IMR-90 (cell line): ENCODE results near the gene TRIM26. TPM values are rescaled to one million over a fixed set of nuclear protein-coding genes. Genes with fewer than 3 reads are reported as not detected.

Source experiments
- ATAC-seq: fragments of 200-7000 bp; cut with Tn5 transposase; 2 replicates; pipeline ENCODE4 v1.9.1; 2020; ENCODE audit warnings: low read depth, mild to moderate bottlenecking, moderate library complexity
- BruUV-seq: library from RNA; stranded (reverse); fragments of 400-500 nt; replicated peaks from 2 replicates; lab custom pipeline; 2021; lab: Mats Ljungman, UMichigan
- CTCF ChIA-PET: fragments of 300-600 bp; formaldehyde crosslinking; extraction: SDS; loops from one replicate; lab custom pipeline; 2021; ENCODE audit warnings: antibody characterized with exemption; lab: Yijun Ruan, JAX
- POLR2A ChIA-PET: fragments of 300-600 bp; sonication (Branson Sonifier 250); formaldehyde crosslinking; loops from one replicate; lab custom pipeline; 2022; ENCODE audit warnings: antibody characterized with exemption; ENCODE audit not compliant: unreplicated experiment; lab: Charles Lee
- DNase-seq: peaks from one replicate; pipeline ENCODE4 v3.0.0; 2013
- H2AFZ ChIP-seq: replicated peaks from 2 replicates; pipeline ENCODE3; 2013; ENCODE audit warnings: low read length, mild to moderate bottlenecking; ENCODE audit not compliant: poor library complexity
- H2AK5ac ChIP-seq: 2 replicates; pipeline ENCODE4 v1.6.1; 2013; ENCODE audit warnings: low read depth, low read length, inconsistent platforms
- H2AK9ac ChIP-seq: replicated peaks from 2 replicates; pipeline ENCODE3; 2013; ENCODE audit warnings: mild to moderate bottlenecking, low read depth, low read length, moderate library complexity; ENCODE audit not compliant: poor library complexity
- H2BK120ac ChIP-seq: 2 replicates; pipeline ENCODE4 v1.6.1; 2013; ENCODE audit warnings: low read depth, low read length, inconsistent platforms
- H2BK15ac ChIP-seq: 3 replicates; pipeline ENCODE4 v1.6.1; 2013; ENCODE audit warnings: low read depth, low read length, inconsistent platforms
- H2BK20ac ChIP-seq: 2 replicates; pipeline ENCODE4 v1.6.1; 2013; ENCODE audit warnings: low read depth, mild to moderate bottlenecking, inconsistent platforms, low read length, moderate library complexity
- H2BK5ac ChIP-seq: 2 replicates; pipeline ENCODE4 v1.6.1; 2013; ENCODE audit warnings: mild to moderate bottlenecking, low read depth, low read length, inconsistent platforms; ENCODE audit not compliant: poor library complexity, severe bottlenecking
- H3K14ac ChIP-seq: replicated peaks from 2 replicates; pipeline ENCODE4 v1.6.1; 2013; ENCODE audit warnings: low read depth, low read length, inconsistent platforms
- H3K18ac ChIP-seq: 2 replicates; pipeline ENCODE4 v1.6.1; 2013; ENCODE audit warnings: low read depth, low read length, control low read depth
- H3K23ac ChIP-seq: 2 replicates; pipeline ENCODE4 v1.6.1; 2013; ENCODE audit warnings: low read depth, low read length, inconsistent platforms
- H3K27ac ChIP-seq: 2 replicates; pipeline ENCODE4 v1.5.1; 2013; ENCODE audit warnings: mild to moderate bottlenecking, control low read depth, low read length; ENCODE audit not compliant: insufficient read depth
- H3K27me3 ChIP-seq: 2 replicates; pipeline ENCODE4 v1.6.1; 2013; ENCODE audit warnings: low read length; ENCODE audit not compliant: control insufficient read depth, insufficient read depth
- H3K36me3 ChIP-seq: 2 replicates; pipeline ENCODE4 v1.6.1; 2013; ENCODE audit warnings: low read length, mixed read lengths; ENCODE audit not compliant: control insufficient read depth, insufficient read depth
- H3K4ac ChIP-seq: 2 replicates; pipeline ENCODE4 v1.6.1; 2013; ENCODE audit warnings: low read depth, low read length, inconsistent platforms
- H3K4me1 ChIP-seq: 2 replicates; pipeline ENCODE4 v1.6.1; 2013; ENCODE audit warnings: low read length, mixed read lengths; ENCODE audit not compliant: control insufficient read depth, insufficient read depth
- H3K4me2 ChIP-seq: 2 replicates; pipeline ENCODE4 v1.6.1; 2013; ENCODE audit warnings: low read depth, mild to moderate bottlenecking, control low read depth, low read length, moderate library complexity
- H3K4me3 ChIP-seq: 2 replicates; pipeline ENCODE4 v1.5.1; 2013; ENCODE audit warnings: low read depth, mild to moderate bottlenecking, control low read depth, low read length, moderate library complexity; ENCODE audit not compliant: insufficient read depth
- H3K56ac ChIP-seq: 2 replicates; pipeline ENCODE4 v1.6.1; 2013; ENCODE audit warnings: low read length, inconsistent platforms; ENCODE audit not compliant: insufficient read depth; ENCODE audit errors: extremely low read depth
- H3K79me1 ChIP-seq, 2 experiments: 2 replicates each; pipeline ENCODE4 v1.6.1; 2013; ENCODE audit warnings: low read length in 2 of 2, inconsistent platforms in 1 of 2, low read depth in 1 of 2
- H3K9ac ChIP-seq: 2 replicates; pipeline ENCODE4 v1.6.1; 2013; ENCODE audit warnings: low read depth, low read length, control low read depth
- H3K9me1 ChIP-seq: 2 replicates; pipeline ENCODE4 v1.6.1; 2013; ENCODE audit warnings: low read length, inconsistent platforms; ENCODE audit not compliant: insufficient read depth
- H3K9me3 ChIP-seq: 2 replicates; pipeline ENCODE4 v1.6.1; 2013; ENCODE audit warnings: low read length; ENCODE audit not compliant: control insufficient read depth, insufficient read depth
- H4K20me1 ChIP-seq: 2 replicates; pipeline ENCODE4 v1.6.1; 2013; ENCODE audit warnings: low read length, inconsistent platforms; ENCODE audit not compliant: insufficient read depth
- H4K5ac ChIP-seq: 2 replicates; pipeline ENCODE4 v1.6.1; 2013; ENCODE audit warnings: mild to moderate bottlenecking, low read depth, low read length, control low read depth
- H4K8ac ChIP-seq, 2 experiments: 2 replicates each; pipeline ENCODE4 v1.6.1; 2013; ENCODE audit warnings: low read depth in 2 of 2, low read length in 2 of 2, control low read depth in 1 of 2, inconsistent platforms in 1 of 2
- H4K91ac ChIP-seq: 2 replicates; pipeline ENCODE4 v1.6.1; 2013; ENCODE audit warnings: low read depth, low read length, inconsistent platforms; ENCODE audit not compliant: insufficient read depth
- BHLHE40 ChIP-seq: fragments of 150-350 bp; IDR thresholded peaks from 2 replicates; pipeline ENCODE4 v1.6.1; 2016; ENCODE audit warnings: mild to moderate bottlenecking, low read depth, low read length
- CEBPB ChIP-seq: IDR thresholded peaks from 2 replicates; pipeline ENCODE4 v1.6.1; 2012; ENCODE audit warnings: low read depth, low read length, improper control_type of control experiment
- CHD1 ChIP-seq: IDR thresholded peaks from 2 replicates; pipeline ENCODE4 v1.6.1; 2012; ENCODE audit warnings: low read depth, low read length, improper control_type of control experiment
- CTCF ChIP-seq: conservative IDR thresholded peaks from 2 replicates; pipeline ENCODE4 v1.5.1; 2012; ENCODE audit warnings: mild to moderate bottlenecking, low read depth, low read length, improper control_type of control experiment
- ELK1 ChIP-seq: fragments of 150-350 bp; IDR thresholded peaks from 2 replicates; pipeline ENCODE4 v1.6.1; 2016; ENCODE audit warnings: low read depth, mild to moderate bottlenecking, low read length, moderate library complexity, borderline replicate concordance
- FOS ChIP-seq: fragments of 150-350 bp; IDR thresholded peaks from 2 replicates; pipeline ENCODE4 v1.6.1; 2016; ENCODE audit warnings: low read depth, low read length
- MAFK ChIP-seq: IDR thresholded peaks from 2 replicates; pipeline ENCODE4 v1.6.1; 2012; ENCODE audit warnings: low read depth, low read length, improper control_type of control experiment
- MAZ ChIP-seq: IDR thresholded peaks from 2 replicates; pipeline ENCODE4 v1.6.1; 2012; ENCODE audit warnings: low read depth, mild to moderate bottlenecking, low read length, improper control_type of control experiment, moderate library complexity, borderline replicate concordance
- MXI1 ChIP-seq: IDR thresholded peaks from 2 replicates; pipeline ENCODE4 v1.6.1; 2012; ENCODE audit warnings: low read depth, mild to moderate bottlenecking, low read length, moderate library complexity, borderline replicate concordance
- NFE2L2 ChIP-seq: fragments of 150-350 bp; IDR thresholded peaks from 2 replicates; pipeline ENCODE4 v1.6.1; 2016; ENCODE audit warnings: low read depth, mild to moderate bottlenecking, low read length
- POLR2A ChIP-seq: IDR thresholded peaks from 2 replicates; pipeline ENCODE4 v1.6.1; 2012; ENCODE audit warnings: mild to moderate bottlenecking, low read depth, low read length
- RAD21 ChIP-seq: IDR thresholded peaks from 2 replicates; pipeline ENCODE4 v1.6.1; 2012; ENCODE audit warnings: low read length, improper control_type of control experiment
- RCOR1 ChIP-seq: IDR thresholded peaks from 2 replicates; pipeline ENCODE4 v1.6.1; 2012; ENCODE audit warnings: mild to moderate bottlenecking, low read length, improper control_type of control experiment; ENCODE audit not compliant: insufficient replicate concordance
- RFX5 ChIP-seq: IDR thresholded peaks from 2 replicates; pipeline ENCODE4 v1.8.0; 2012; ENCODE audit warnings: low read depth, mild to moderate bottlenecking, low read length, moderate library complexity
- SMC3 ChIP-seq: fragments of 150-350 bp; IDR thresholded peaks from 2 replicates; pipeline ENCODE4 v1.6.1; 2016; ENCODE audit warnings: low read depth, mild to moderate bottlenecking, antibody characterized with exemption, low read length, moderate library complexity
- WGBS, 2 experiments: methylation state at CpG; one replicate each; pipeline versions ENCODE4 v1.1.5 to v1.1.7; 2013; ENCODE audit warnings: missing lambda C conversion rate in 2 of 2; ENCODE audit not compliant: insufficient read length in 1 of 2; ENCODE audit errors: extremely low coverage in 2 of 2; 5-methylcytosine and 5-hydroxymethylcytosine counted together
- dilution Hi-C: fragments of 300-500 bp; cut with HindIII; formaldehyde crosslinking; loops from one replicate; pipeline ENCODE4 v1.14.3; 2018; ENCODE audit warnings: low sequenced_read_pairs; ENCODE audit not compliant: unreplicated experiment
- in situ Hi-C: fragments of 300-500 bp; cut with MboI; formaldehyde crosslinking; loops from 3 replicates; pipeline ENCODE4 v1.14.3; 2019; ENCODE audit warnings: low sequenced_read_pairs, inconsistent platforms, mixed read lengths
- intact Hi-C: fragments of 100-400 bp; cut with micrococcal nuclease; formaldehyde crosslinking; loops from 2 replicates; pipeline ENCODE4 v1.10.0; 2022
- polyA plus RNA-seq, 3 experiments: library from polyadenylated mRNA; depleted of rRNA; stranded (reverse); fragments of >200 nt; gene quantifications; 2 replicates each; pipeline ENCODE4 v1.2.3, GENCODE V29; 2012; ENCODE audit warnings: low replicate concordance in 1 of 3
- total RNA-seq: library from RNA; depleted of rRNA; stranded (reverse); fragments of >200 nt; gene quantifications from 2 replicates; pipeline ENCODE4 v1.2.3, GENCODE V29; 2012
- TF ChIP-seq, protein P1 (sequence below): fragments of 150-350 bp; IDR thresholded peaks from 2 replicates; pipeline ENCODE4 v1.6.1; 2017; ENCODE audit warnings: mild to moderate bottlenecking, antibody characterized with exemption, low read length, low read depth

Gene TRIM26
- total and polyA plus RNA-seq, 2 of the 4 experiments (the other 2 are of a cell fraction): 22.6 to 23.8 TPM

DNA sequence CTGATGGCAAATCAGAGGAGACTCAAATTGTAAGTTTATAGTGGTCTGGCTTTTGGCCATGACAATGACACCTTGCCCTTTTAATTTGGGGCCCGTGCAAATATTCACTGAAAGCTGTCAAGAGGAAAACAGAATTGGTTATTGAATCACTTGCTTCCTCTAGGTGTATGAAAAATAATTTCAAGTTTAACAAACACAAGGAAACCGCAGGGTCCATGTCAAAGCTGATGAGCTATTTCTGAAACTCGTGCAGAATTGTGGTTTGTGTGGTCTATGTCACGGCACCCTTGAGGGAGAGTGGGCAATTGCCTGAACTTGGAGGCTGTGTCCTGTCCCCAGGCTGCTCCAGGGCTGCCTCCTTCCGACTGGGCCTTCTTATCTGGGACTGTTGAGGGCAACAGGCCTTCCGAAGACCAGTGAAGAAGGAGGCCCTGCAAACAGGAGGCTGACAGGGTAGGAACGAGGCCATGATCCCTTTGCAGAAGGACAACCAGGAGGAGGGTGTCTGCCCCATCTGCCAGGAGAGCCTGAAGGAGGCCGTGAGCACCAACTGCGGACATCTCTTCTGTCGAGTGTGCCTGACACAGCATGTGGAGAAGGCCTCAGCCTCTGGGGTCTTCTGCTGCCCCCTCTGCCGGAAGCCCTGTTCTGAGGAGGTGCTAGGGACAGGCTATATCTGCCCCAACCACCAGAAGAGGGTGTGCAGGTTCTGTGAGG lies 76.5 kb downstream of the TRIM26 start:
- Histone ChIP-seq H3K79me1 (no peaks in the 10 kb centered on the region), H3K4me2 (no peak overlapping the region), H2AK9ac (no peak overlapping the region), H3K14ac (no peak overlapping the region), H3K4me1 (no peaks in the 10 kb centered on the region), H4K5ac (no peak overlapping the region), H2AK5ac (no peak overlapping the region), H3K27me3 (peaks cover 24% of the 10 kb centered on the region), H3K18ac (no peak overlapping the region), H2AFZ (no peak overlapping the region), H2BK15ac (no peak overlapping the region), H3K4ac (no peak overlapping the region), H3K9ac (no peak overlapping the region), H3K27ac (no peak overlapping the region), H3K36me3 (no peaks in the 10 kb centered on the region), H2BK5ac (no peak overlapping the region), H3K9me3 (no peaks in the 10 kb centered on the region), H2BK120ac (no peak overlapping the region), H3K56ac (no peak overlapping the region), H4K8ac (no peak overlapping the region), H3K9me1 (no peaks in the 10 kb centered on the region), H4K20me1 (no peaks in the 10 kb centered on the region), H3K4me3 (no peak overlapping the region), H4K91ac (no peak overlapping the region), H3K23ac (no peak overlapping the region), H2BK20ac (no peak overlapping the region)
- BruUV-seq: no TSS peak
- ChIA-PET POLR2A (no interaction called here), CTCF (no interaction called here)
- WGBS, 2 experiments: 41% methylated on average over 2 of the region's 11 CpGs; no CpG with 5 or more reads in 1 of the 2 experiments
- TF ChIP-seq ELK1: no peak
- TF ChIP-seq RFX5: no peak
- TF ChIP-seq, protein P1, sequence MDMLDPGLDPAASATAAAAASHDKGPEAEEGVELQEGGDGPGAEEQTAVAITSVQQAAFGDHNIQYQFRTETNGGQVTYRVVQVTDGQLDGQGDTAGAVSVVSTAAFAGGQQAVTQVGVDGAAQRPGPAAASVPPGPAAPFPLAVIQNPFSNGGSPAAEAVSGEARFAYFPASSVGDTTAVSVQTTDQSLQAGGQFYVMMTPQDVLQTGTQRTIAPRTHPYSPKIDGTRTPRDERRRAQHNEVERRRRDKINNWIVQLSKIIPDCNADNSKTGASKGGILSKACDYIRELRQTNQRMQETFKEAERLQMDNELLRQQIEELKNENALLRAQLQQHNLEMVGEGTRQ: no peak
- no peak for TF ChIP-seq FOS
- no peak for TF ChIP-seq SMC3
- no peak for TF ChIP-seq MXI1
- no peak for TF ChIP-seq CEBPB
- TF ChIP-seq RCOR1: no peak
- no peak for TF ChIP-seq RAD21
- no peak for TF ChIP-seq CHD1
- TF ChIP-seq MAFK: no peak
- no peak for TF ChIP-seq MAZ
- TF ChIP-seq CTCF: no peak
- no peak for TF ChIP-seq NFE2L2
- TF ChIP-seq BHLHE40: no peak
- no peak for TF ChIP-seq POLR2A
- ATAC-seq (no peak), DNase-seq (no peak)
- intact Hi-C loops: no loop called here
- dilution Hi-C loops: no loop called here
- in situ Hi-C loops: loop anchor here (10.0 kb wide), 1 partner anchor 292 kb away; no protein-coding TSS in a partner anchor
